Fibroblast of lung (primary cell): ENCODE measurements around the gene FAM219B.

Experiments
- CTCF ChIP-seq, 2 donors: IDR thresholded peaks in 1 of 2; conservative IDR thresholded peaks in 1 of 2; 1 replicate in 1 of 2; 2 replicates in 1 of 2; pipeline ENCODE4 v1.5.1; 2011 to 2012; ENCODE audit warnings: low read length in 2 of 2, control low read depth in 1 of 2, inconsistent platforms in 1 of 2, low read depth in 1 of 2, mild to moderate bottlenecking in 1 of 2
- EZH2 ChIP-seq: IDR thresholded peaks from 2 replicates; pipeline ENCODE4 v1.5.1; 2012; ENCODE audit warnings: low read length, control low read depth, mild to moderate bottlenecking; ENCODE audit errors: missing control alignments

- TF ChIP-seq CTCF (conservative IDR thresholded peaks at IDR 0.05 in 1 of 2, IDR thresholded peaks at IDR 0.05 in 1 of 2; ENCODE audit: low read depth in 1 of 2, low read length in 2 of 2), result no peak
- no peak for TF ChIP-seq EZH2
Observed at GRCh38 chr15:74917676-74918075, 11.0 kb upstream of the FAM219B start.
